GM21390 (cell line): ENCODE results near the gene PDE4B.

ENCODE experiments used
- ATAC-seq: cut with Tn5 transposase; IDR thresholded peaks from one replicate; pipeline ENCODE4 v1.9.1; 2021; ENCODE audit not compliant: unreplicated experiment

Gene PDE4B

DNA sequence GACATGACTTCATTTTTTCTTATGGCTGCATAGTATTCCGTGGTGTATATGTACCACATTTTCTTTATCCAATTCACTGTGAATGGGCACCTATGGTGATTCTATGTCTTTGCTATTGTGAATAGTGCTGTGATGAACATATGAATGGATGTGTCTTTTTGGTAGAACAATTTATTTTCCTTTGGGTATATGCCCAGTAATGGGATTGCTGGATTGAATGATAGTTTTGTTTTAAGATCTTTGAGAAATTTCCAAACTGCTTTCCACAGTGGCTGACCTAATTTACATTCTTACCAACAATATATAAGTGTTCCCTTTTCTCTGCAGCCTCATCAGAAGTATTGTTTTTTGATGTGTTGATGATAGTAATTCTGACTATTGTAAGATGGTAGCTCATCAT is 379.6 kb downstream of the PDE4B start:
- ATAC-seq, result no peak

DNA sequence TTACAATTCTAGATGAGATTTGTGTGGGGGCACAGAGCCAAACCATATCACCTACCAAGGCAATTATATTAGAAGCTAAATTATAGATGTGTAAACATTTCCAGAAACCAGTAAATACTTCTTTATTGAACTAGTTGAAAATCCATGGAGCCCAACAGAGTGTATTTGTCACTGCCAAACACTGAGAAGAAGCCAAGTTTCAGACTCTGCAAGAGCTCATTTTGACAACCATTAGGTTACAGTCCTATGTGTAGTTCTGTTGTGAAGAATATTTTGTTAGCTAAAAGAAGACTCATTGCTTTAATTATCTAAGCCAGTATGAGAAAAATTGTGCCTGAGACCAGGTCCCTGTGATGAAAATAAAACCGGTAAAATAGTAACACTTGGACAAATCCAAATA is 382.4 kb downstream of the PDE4B start:
- ATAC-seq, result no peak

DNA sequence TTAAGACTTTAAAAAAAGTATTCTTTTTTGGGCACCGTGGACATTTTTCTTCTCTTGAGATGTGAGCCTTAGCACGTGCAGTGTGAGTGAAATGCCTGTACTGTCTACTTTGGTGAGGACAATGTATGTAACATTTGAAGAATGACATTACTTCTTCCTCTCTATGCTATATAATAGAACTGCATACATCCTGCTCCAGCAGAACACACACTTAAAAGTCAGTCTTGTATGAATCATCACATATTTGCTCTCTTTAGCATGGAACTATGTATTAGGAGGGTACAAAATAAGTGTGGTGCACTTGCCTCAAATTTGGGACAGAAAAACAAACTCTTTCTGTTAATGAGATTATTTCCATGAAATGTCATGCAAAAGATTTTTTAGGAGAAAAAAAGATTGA is 382.9 kb downstream of the PDE4B start:
- ATAC-seq, result no peak

GRCh38 chr1:66176012-66176715 is 383.5 kb downstream of the PDE4B start:
- ATAC-seq, result no peak

DNA sequence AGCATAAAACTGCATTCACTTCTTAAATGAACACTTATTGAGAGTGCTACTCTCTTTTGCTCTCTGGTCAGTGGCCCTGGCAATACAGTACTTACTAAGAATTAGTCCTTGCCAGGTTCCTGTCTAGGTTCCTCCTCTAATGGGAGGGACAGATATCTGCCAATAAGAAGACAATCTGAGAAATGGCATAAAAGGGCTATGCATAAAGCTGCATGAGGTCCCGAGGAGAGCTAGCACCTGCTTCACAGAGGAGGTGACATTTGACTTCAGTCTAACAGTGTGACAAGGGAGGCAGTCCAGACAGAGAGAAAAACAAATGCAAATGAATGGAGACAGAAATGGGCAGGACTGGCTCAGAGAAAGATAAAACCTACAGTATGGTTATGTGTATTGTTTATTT is 384.1 kb downstream of the PDE4B start:
- no peak for ATAC-seq

GRCh38 chr1:66177510-66177909 is 384.8 kb downstream of the PDE4B start:
- no peak for ATAC-seq

- no peak for ATAC-seq
Measured at GRCh38 chr1:66182026-66182425, 389.3 kb downstream of the PDE4B start.

DNA sequence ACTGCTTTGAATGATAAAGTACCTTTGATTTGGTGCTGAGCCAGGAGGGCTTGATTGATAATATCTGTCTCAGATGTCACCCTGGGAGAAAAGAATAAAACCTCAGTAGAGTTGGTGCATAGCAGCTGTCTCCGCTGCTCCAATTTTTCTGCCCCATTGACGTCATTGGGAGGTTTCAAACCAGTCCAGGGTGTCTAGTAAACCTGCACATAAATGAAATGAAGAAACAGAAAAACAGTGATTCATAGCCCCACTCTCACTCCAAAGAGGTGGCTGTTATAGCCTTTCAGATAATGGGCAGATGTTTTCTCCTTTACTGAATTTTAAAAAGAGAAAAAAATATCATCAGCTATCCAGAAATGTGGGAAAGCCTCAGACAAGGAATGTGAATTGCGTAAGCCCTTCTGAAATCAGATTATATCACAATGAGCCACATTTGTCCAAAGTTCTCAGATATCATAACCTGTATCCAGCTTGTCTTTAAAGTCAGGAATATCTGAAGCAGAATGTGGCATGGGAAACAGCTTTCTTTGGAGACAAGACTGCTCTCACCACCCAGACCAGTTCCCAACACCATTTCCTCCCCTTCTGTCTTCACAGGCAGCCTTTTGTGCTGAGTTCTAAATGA is 390.0 kb downstream of the PDE4B start:
- ATAC-seq, result no peak

DNA sequence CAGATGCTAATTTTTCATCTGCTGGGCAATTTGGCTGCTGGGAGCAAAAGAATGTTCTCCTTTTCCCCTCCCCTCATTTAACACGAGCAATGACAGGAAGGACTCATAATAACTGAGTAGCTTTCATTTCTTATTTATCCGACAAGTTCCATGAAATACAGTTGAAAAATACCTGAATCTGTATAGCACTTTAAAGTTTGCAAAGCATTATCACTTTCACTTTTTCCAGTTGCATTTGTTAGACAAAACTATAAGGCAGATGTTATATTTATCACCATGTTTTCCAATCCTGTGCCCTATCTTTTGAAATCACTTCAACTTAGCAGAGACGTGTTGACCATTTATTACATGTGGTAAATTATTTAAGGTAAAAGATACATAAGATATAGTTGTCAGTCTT is 390.7 kb downstream of the PDE4B start:
- ATAC-seq, result no peak

GRCh38 chr1:66197120-66197519 is 404.4 kb downstream of the PDE4B start:
- ATAC-seq, result no peak

DNA sequence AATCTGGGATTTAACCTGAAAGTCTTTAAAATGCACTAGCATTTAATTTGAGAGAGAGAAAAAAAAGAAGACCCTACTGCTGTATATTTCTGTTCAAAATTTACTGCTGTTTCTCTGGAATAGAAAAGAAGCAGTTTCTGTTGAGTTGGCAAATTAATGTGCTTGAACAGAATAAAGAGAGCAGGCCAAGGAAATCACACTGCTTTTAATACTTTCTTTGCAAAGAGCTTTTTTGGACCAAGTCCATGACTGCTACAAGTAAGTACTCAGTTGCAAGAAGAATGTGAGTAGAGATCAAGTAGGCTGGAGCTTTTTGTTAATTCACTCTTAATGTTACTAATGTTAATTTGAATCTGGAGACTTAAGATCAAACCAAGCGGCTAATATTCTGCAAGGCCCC is 405.1 kb downstream of the PDE4B start:
- no peak for ATAC-seq

- ATAC-seq, result no peak
Measured at GRCh38 chr1:66206563-66207144, 414.0 kb downstream of the PDE4B start.

GRCh38 chr1:66207484-66207883 is 414.8 kb downstream of the PDE4B start:
- ATAC-seq, result no peak

DNA sequence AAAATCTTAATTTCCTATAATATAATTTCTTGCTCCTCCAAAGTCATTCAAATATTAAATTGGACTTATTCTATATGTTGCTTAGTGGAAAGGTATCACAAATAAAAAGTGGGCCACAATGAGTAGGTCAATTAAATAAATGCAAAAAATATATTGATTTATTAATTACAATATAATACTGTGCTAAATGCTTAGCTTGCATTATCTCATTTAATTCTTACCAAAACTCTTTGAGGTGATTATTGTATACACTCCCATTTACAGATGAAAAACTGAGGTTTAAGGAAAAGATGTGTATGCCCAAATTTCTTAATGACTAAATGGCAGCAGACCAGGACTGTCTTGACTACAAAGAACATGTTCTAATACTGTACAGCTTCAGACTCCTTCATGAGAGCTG is 415.9 kb downstream of the PDE4B start:
- no peak for ATAC-seq

DNA sequence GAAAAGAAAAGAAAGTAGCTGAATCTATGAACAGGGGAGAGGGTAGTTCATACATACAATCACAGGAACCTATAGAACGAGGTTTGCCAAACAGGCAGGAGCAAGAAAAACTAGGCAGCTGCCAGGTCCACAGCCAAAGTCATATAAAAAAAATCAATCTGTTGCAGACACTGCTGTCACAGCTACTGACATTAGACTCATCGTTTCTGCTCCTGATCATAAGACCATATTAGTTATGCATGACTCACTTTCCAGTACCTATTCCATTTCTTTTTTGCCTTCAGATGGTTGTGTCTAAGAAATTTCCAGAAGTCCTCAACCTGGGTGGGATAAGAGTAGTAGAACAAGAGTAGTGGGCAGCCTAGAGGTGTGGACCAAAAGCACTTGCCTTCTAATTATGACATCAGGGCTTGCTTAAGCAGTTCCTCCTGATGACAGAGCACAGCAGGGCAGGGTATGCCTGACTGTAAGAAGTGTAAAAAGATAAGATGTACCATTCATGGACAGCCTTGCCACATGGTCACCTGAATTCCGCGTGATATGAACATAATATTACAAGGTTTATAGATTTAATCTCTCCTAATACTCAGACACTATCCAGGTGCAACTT is 418.0 kb downstream of the PDE4B start:
- ATAC-seq, result no peak

DNA sequence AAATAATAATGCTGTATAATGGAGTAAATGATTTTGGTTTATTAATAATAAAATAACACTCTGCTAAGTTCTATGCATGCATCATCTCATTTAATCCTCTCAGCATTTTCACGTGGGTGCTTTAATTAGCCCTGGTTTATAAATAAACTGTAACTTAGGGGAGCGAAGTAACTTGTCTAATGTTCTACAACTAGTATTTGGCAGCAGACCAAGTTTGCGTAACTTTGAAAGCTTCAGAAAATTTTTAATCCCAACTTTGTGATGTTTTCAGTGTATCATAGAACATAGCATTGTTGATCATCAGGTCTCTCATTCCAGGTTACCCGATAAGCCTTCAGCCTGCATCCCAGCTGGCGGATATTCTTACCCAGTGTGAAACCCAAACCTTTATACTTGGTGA is 418.8 kb downstream of the PDE4B start:
- no peak for ATAC-seq

DNA sequence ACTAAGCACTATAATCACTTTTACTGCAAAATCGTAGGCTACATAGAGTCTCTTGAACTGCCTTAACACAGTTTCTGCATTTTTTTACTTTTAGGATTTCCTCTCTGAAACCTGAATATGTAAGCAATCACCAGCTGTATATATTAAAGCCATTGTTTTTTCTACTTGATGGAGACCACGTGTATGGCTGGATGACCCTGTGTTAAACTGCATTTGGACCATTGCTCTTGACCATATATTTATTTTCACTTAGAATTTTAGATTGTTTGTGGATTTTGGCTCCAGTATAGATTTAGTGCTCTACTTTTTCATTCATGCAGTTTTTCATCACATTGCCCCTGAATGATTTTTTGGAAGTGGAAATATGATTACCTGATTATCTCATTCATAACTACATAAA is 420.8 kb downstream of the PDE4B start:
- no peak for ATAC-seq

GRCh38 chr1:66214901-66215300 is 422.2 kb downstream of the PDE4B start:
- peak; percentile 50 for ATAC-seq

GRCh38 chr1:66217021-66217420 is 424.3 kb downstream of the PDE4B start:
- no peak for ATAC-seq

DNA sequence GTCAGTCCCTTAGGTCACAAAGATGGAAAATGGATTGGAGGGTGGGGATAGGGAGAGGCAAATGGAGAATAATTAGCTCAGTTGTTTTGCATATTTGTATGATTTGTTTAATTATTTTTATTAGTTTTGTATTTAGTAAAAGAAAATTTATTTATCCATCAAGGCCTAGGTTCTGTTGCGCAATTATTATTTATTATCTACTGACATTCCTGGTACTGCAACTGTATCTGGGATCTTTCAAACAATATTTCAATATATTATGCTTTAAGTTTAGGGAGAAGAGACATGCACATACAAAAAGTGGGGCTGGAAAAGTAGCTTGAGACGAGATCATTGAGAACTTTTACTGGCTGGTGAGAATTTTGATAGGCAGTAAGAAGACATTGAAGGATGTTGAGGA is 424.9 kb downstream of the PDE4B start:
- ATAC-seq, result no peak

DNA sequence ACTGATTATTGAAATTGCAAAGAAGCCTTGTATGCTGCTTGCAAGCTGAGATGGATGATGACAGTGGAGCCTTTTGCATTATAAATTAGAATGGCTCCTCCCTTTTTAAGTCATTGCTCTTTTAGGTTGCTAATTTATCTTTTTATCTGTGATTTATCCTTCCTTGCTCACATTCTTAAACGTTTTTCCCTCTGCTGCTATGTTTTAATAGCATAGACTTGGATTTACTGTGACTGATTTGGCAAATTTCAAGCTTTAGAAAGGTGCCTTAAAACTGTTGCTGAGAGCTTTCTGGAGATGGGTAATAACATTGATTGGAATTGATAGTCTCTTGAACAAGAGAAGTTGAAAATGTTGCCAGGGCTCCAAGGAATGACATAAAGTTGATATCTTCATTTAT is 427.8 kb downstream of the PDE4B start:
- ATAC-seq, result no peak

GRCh38 chr1:66223681-66224080 is 431.0 kb downstream of the PDE4B start:
- no peak for ATAC-seq
